SK-N-SH (cell line): ENCODE measurements around the gene CDH22. TPM values are rescaled to one million over a fixed set of nuclear protein-coding genes. Genes with fewer than 3 reads are reported as not detected.

Experiments used
- CTCF ChIA-PET: fragments of 300-600, 350-600 bp; formaldehyde crosslinking; extraction: SDS; loops from one replicate; lab custom pipeline; 2021; lab: Yijun Ruan, JAX
- POLR2A ChIA-PET: fragments of 350-600 bp; sonication (Branson Sonifier 250); formaldehyde crosslinking; extraction: SDS; loops from one replicate; lab custom pipeline; 2020; ENCODE audit warnings: antibody characterized with exemption, inconsistent platforms; lab: Yijun Ruan, JAX
- DNase-seq: peaks from one replicate; pipeline ENCODE4 v3.0.0; 2012
- H2AFZ ChIP-seq: fragments of 200-600 bp; sonication (generic); 2 replicates; pipeline ENCODE4 v1.8.1; 2016; ENCODE audit warnings: antibody characterized with exemption, mild to moderate bottlenecking, low read depth
- H3F3A ChIP-seq: fragments of 200-600 bp; sonication (generic); replicated peaks from 2 replicates; pipeline ENCODE3; 2016; ENCODE audit warnings: antibody characterized with exemption, mild to moderate bottlenecking; ENCODE audit not compliant: insufficient read depth
- H3K27ac ChIP-seq, 2 experiments: fragments of 200-500 bp in 1 of 2; fragments of 200-600 bp in 1 of 2; sonication (Bioruptor generic) in 1 of 2; sonication (generic), shearing (Covaris generic) in 1 of 2; 2 replicates each; pipeline versions ENCODE4 v1.5.1 to v1.6.1; 2014 to 2016; ENCODE audit warnings: low read depth in 2 of 2, inconsistent platforms in 1 of 2, low read length in 1 of 2, mild to moderate bottlenecking in 1 of 2, mixed read lengths in 1 of 2
- H3K27me3 ChIP-seq: fragments of 200-600 bp; sonication (generic), shearing (Covaris generic); 2 replicates; pipeline ENCODE4 v1.6.1; 2016; ENCODE audit warnings: mixed run types; ENCODE audit not compliant: insufficient read depth
- H3K36me3 ChIP-seq, 2 experiments: fragments of 200-500 bp in 1 of 2; fragments of 200-600 bp in 1 of 2; sonication (Bioruptor generic) in 1 of 2; sonication (generic) in 1 of 2; replicated peaks in 1 of 2; 2 replicates each; pipeline versions ENCODE3 to v1.5.1; 2014 to 2016; ENCODE audit warnings: low read length in 1 of 2, mild to moderate bottlenecking in 1 of 2; ENCODE audit not compliant: insufficient read depth in 2 of 2, control insufficient read depth in 1 of 2
- H3K4me1 ChIP-seq, 2 experiments: fragments of 200-500 bp in 1 of 2; fragments of 200-600 bp in 1 of 2; sonication (Bioruptor generic) in 1 of 2; sonication (generic), shearing (Covaris generic) in 1 of 2; 2 replicates each; pipeline versions ENCODE4 v1.5.1 to v1.6.1; 2014 to 2016; ENCODE audit warnings: low read depth in 1 of 2, low read length in 1 of 2, mixed run types in 1 of 2; ENCODE audit not compliant: insufficient read depth in 2 of 2, control insufficient read depth in 1 of 2
- H3K4me2 ChIP-seq: fragments of 200-600 bp; sonication (generic), shearing (Covaris generic); 2 replicates; pipeline ENCODE4 v1.6.1; 2017; ENCODE audit warnings: mixed run types
- H3K4me3 ChIP-seq, 2 experiments: fragments of 200-500 bp in 1 of 2; fragments of 200-600 bp in 1 of 2; sonication (Bioruptor generic) in 1 of 2; sonication (generic), shearing (Covaris generic) in 1 of 2; 2 replicates each; pipeline versions ENCODE4 v1.5.1 to v1.8.1; 2014 to 2016; ENCODE audit warnings: low read depth in 2 of 2, inconsistent platforms in 1 of 2, low read length in 1 of 2, mild to moderate bottlenecking in 1 of 2, mixed read lengths in 1 of 2, moderate library complexity in 1 of 2
- H3K79me2 ChIP-seq: fragments of 200-600 bp; sonication (generic); 2 replicates; pipeline ENCODE4 v1.8.1; 2017; ENCODE audit warnings: mild to moderate bottlenecking; ENCODE audit not compliant: insufficient read depth
- H3K9ac ChIP-seq: fragments of 200-600 bp; sonication (generic); 2 replicates; pipeline ENCODE4 v1.6.1; 2017; ENCODE audit warnings: mixed run types
- H3K9me2 ChIP-seq: fragments of 200-600 bp; sonication (generic); 2 replicates; pipeline ENCODE4 v1.6.1; 2017; ENCODE audit warnings: mixed run types
- H3K9me3 ChIP-seq: fragments of 200-600 bp; sonication (generic); 2 replicates; pipeline ENCODE4 v1.6.1; 2017; ENCODE audit warnings: mixed run types, mild to moderate bottlenecking, moderate library complexity
- H4K20me1 ChIP-seq: fragments of 200-600 bp; sonication (generic); 2 replicates; pipeline ENCODE4 v1.6.1; 2017; ENCODE audit warnings: mild to moderate bottlenecking, mixed run types; ENCODE audit not compliant: insufficient read depth
- CHD2 ChIP-seq: fragments of 150-350 bp; IDR thresholded peaks from 2 replicates; pipeline ENCODE4 v1.6.1; 2018; ENCODE audit warnings: low read length; ENCODE audit not compliant: partially characterized antibody
- CTCF ChIP-seq: fragments of 200-600 bp; sonication (generic); IDR thresholded peaks from 2 replicates; pipeline ENCODE4 v1.6.1; 2017; ENCODE audit warnings: antibody characterized with exemption, mild to moderate bottlenecking, moderate library complexity
- GATA2 ChIP-seq: sonication (generic); formaldehyde crosslinking; IDR thresholded peaks from 2 replicates; pipeline ENCODE4 v1.5.0; 2020; ENCODE audit warnings: mild to moderate bottlenecking, missing genetic modification reagents
- IRF3 ChIP-seq: fragments of 150-350 bp; IDR thresholded peaks from 2 replicates; pipeline ENCODE4 v1.6.1; 2016; ENCODE audit warnings: mild to moderate bottlenecking, low read depth, low read length
- JUND ChIP-seq: IDR thresholded peaks from 2 replicates; pipeline ENCODE4 v1.4.0; 2012
- MAX ChIP-seq: IDR thresholded peaks from 2 replicates; pipeline ENCODE4 v1.4.0; 2012; ENCODE audit warnings: low read depth
- MXI1 ChIP-seq: IDR thresholded peaks from 2 replicates; pipeline ENCODE4 v1.6.1; 2012; ENCODE audit warnings: mild to moderate bottlenecking, low read depth, low read length, improper control_type of control experiment
- NFIC ChIP-seq: IDR thresholded peaks from 2 replicates; pipeline ENCODE4 v1.4.0; 2012; ENCODE audit warnings: borderline replicate concordance
- PBX3 ChIP-seq: IDR thresholded peaks from 2 replicates; pipeline ENCODE4; 2012
- RCOR1 ChIP-seq: fragments of 150-350 bp; IDR thresholded peaks from 2 replicates; pipeline ENCODE4 v1.6.1; 2017; ENCODE audit warnings: antibody characterized with exemption, low read length
- REST ChIP-seq: IDR thresholded peaks from 2 replicates; pipeline ENCODE4 v1.6.1; 2012; ENCODE audit warnings: mild to moderate bottlenecking, low read depth, low read length, moderate library complexity
- RXRA ChIP-seq: IDR thresholded peaks from 2 replicates; pipeline ENCODE4 v1.4.0; 2012; ENCODE audit warnings: low read depth, mild to moderate bottlenecking, borderline replicate concordance
- TCF12 ChIP-seq: IDR thresholded peaks from 2 replicates; pipeline ENCODE4 v1.4.0; 2012
- TEAD4 ChIP-seq: IDR thresholded peaks from 2 replicates; pipeline ENCODE4 v1.4.0; 2012; ENCODE audit warnings: mild to moderate bottlenecking, borderline replicate concordance; ENCODE audit not compliant: insufficient read depth
- ZBTB33 ChIP-seq: IDR thresholded peaks from 2 replicates; pipeline ENCODE4 v1.4.0; 2012; ENCODE audit warnings: low read depth, borderline replicate concordance
- WGBS: methylation state at CpG from one replicate; pipeline ENCODE4 v1.1.6; 2017; ENCODE audit warnings: low lambda C conversion rate; 5-methylcytosine and 5-hydroxymethylcytosine counted together
- polyA plus RNA-seq, 3 experiments: library from polyadenylated mRNA; depleted of rRNA; stranded (reverse); fragments of >200 nt; gene quantifications; 2 replicates each; pipeline ENCODE4 v1.2.3, GENCODE V29; 2012

Gene CDH22
- polyA plus RNA-seq, 1 of the 3 experiments (the other 2 are of a cell fraction) = not detected

- Histone ChIP-seq H3K9ac (no peak overlapping the region), H4K20me1 (no peaks in the 10 kb centered on the region), H3K27me3 (peaks cover 77% of the 10 kb centered on the region), H3K4me2 (no peak overlapping the region), H3K4me3 (no peak overlapping the region), H2AFZ (no peak overlapping the region), H3K9me2 (no peaks in the 10 kb centered on the region), H3K9me3 (no peaks in the 10 kb centered on the region), H3K4me1 (no peaks in the 10 kb centered on the region; a peak in 1 of 4 replicates), H3K36me3 (no peaks in the 10 kb centered on the region), H3K27ac (no peak overlapping the region), H3F3A (no peaks in the 10 kb centered on the region), H3K79me2 (no peaks in the 10 kb centered on the region)
- CTCF ChIA-PET = interaction anchor here (0.8 to 5.0 kb wide), 13 partner anchors 10 to 199 kb away, joined by 3 to 59 read pairs (median 4); no protein-coding TSS in a partner anchor
- TF ChIP-seq IRF3 (no peak), RXRA (no peak), REST (no peak), TCF12 (no peak), PBX3 (no peak), GATA2 (CRISPR knock-in tag) (no peak), RCOR1 (no peak)
- no peak for DNase-seq
- POLR2A ChIA-PET = no interaction called here
- 24% methylated on average over 5 of the region's 5 CpGs for WGBS
Observed at GRCh38 chr20:46311719-46312074, 3.4 kb upstream of the CDH22 start.

- no peaks in the 10 kb centered on the region for H3K9me3 ChIP-seq
- no peaks in the 10 kb centered on the region for H4K20me1 ChIP-seq
- WGBS = 20% methylated on average over 5 of the region's 5 CpGs
- H2AFZ ChIP-seq = no peak overlapping the region
- H3K27ac ChIP-seq = no peak overlapping the region
- no peaks in the 10 kb centered on the region; a peak in 1 of 4 replicates for H3K4me1 ChIP-seq
- ChIA-PET CTCF (interaction anchor here (0.8 to 5.0 kb wide), 10 partner anchors 10 to 198 kb away, joined by 3 to 59 read pairs (median 4); no protein-coding TSS in a partner anchor), POLR2A (no interaction called here)
- no peak overlapping the region for H3K4me2 ChIP-seq
- H3F3A ChIP-seq = no peaks in the 10 kb centered on the region
- H3K79me2 ChIP-seq = no peaks in the 10 kb centered on the region
- no peak for DNase-seq
- H3K4me3 ChIP-seq = no peak overlapping the region
- no peaks in the 10 kb centered on the region for H3K36me3 ChIP-seq
- no peaks in the 10 kb centered on the region for H3K9me2 ChIP-seq
- H3K27me3 ChIP-seq = peaks cover 83% of the 10 kb centered on the region
- H3K9ac ChIP-seq = no peak overlapping the region
- no peak for TF ChIP-seq MAX
- TF ChIP-seq IRF3 = no peak
- TF ChIP-seq RCOR1 = no peak
- TF ChIP-seq ZBTB33 = no peak
- no peak for TF ChIP-seq MXI1
- TF ChIP-seq CTCF = no peak
- TF ChIP-seq JUND = no peak
- no peak for TF ChIP-seq NFIC
- no peak for TF ChIP-seq CHD2
- no peak for TF ChIP-seq TEAD4
Observed at GRCh38 chr20:46311039-46311650, 2.8 kb upstream of the CDH22 start.
